Measurements from ENCODE around the gene ANTXR1.
A peak's percentile ranks its signal among the peaks of the same experiment; 100 is the strongest.

ANTXR1 gene

DNA sequence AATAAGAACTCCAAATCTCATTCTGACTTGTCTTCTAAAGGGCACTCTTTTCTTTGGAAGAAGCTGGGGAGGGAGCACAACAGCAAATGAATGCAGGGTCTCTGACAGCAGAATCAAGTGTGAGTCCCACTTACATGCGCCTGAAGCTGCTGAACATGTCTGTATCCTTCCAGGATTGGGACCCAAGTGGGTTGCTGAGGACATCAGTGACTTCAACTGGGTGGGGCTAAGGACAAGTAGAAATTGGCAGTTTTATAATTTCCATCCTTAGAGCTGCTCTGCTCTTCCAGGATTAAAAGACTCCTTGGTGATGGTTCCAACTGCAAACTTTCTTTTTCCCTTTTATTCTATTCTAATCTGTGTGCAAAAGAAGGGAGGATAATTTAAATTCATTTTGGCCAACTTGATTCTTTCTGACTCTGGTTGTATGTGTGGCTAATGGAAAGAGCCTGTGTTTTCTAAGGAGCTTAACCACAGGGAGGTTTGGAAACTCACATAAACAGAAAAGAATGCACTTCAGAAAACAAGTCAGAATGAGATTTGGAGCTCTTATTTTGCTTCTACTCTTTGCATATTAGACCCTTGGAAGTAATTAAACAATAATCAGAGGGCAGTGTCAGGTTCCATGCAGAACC, 20.6 kb downstream of the ANTXR1 start:
- no peak for DNase-seq (ENCODE audit: low read depth, low spot score)

GRCh38 chr2:69034122-69034521, 21.1 kb downstream of the ANTXR1 start:
- DNase-seq (ENCODE audit: low read depth, low spot score), result no peak

GRCh38 chr2:69034845-69035244, 21.9 kb downstream of the ANTXR1 start:
- DNase-seq (ENCODE audit: low read depth, low spot score), result no peak

GRCh38 chr2:69036926-69037325, 23.9 kb downstream of the ANTXR1 start:
- no peak for DNase-seq (ENCODE audit: low read depth, low spot score)

DNA sequence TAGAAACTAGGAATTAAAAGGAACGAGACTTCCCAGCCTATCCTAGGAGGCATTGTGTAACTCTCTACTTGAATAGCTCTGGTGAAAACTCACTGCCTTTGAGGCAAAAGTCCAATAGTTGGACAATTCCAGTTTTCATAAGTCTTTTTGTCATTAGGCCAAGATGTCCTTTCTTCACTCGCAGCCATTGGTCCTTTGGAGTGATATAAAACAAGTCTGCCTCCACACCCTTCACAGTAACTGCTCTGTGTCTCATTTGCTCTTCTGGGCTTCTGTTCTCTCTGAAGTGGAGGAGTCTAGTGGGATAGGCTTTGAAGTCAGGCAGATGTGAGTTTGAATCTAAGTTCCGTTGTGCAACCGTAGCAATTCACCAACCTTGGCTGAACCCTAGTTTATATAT, 28.2 kb downstream of the ANTXR1 start:
- no peak for DNase-seq (ENCODE audit: low read depth, low spot score)

DNA sequence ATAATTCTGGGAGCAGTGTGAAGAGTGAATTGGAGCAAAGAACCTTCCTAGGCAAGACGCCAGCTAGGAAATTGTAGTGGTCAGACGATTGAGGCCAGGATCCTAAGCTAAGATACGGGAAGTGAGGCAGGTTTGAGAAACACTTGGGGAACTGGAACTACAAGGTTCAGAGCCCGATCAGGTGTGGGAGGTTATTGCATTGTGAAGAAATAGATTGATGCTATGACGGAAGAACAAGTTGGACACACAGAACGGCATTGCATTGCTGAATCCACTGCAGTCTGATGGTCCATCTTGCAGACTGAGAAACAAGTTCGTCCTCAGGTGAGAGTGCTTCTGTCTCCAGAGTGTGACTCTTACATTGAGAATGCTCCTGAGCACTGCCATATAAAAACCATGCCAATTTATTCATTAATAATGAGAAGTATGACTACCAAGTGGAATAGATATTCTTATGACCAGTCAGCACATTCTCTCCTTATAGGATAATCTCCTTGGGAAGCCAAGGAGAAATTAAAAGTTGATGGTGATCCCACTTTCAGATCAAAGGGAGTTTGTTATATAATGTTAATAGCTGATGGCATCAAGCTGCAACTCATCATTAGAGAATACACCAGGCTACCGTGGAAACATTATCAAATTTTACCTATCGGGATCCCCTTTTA, 30.9 kb downstream of the ANTXR1 start:
- DNase-seq (ENCODE audit: low read depth, low spot score), result no peak

DNA sequence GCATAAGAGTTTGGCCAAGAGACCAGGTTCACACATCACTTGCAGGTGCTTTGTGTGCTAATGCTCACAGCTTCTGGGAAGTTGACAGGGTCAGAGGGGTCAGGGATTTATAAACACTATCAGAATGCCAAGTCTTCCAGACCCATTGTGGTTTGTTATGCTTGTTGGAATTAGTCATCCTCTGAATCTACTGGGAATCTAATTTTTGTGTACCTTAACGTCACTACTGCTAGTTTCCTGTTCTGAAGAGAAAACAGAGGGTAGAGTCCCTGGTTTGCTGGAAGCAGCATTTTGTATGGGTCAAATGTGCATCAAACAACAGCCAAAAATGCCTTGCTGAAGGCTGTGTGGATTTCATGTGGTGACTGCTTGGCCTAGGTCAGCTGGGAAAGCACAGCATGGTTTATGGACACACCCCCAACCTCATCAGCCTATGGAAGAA, 33.3 kb downstream of the ANTXR1 start:
- peak; percentile 92 for DNase-seq (ENCODE audit: low read depth, low spot score)

DNA sequence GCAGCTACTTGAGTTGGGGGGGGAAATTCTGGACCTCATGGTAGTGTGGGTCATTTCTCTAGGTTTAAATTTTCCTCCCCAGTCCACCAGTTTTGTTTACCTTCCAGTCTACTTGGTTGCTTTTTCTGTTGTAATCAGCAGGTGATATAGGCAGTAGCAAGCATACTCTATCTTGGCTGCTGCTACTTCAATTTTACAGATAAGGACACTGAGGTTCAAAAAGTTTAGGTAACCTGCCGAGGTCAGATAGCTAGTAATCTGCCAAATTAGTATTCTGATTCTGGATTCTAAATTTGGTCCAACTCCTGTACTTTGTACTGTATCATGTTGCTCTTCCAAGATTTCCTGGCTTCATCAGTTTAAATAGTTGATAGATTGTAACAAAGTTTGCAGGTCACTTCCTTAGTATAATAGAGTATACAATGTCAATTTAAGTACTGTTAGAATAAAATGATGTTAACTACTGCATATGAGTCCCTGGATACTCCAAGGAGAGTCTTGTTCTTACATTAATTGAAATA, 34.7 kb downstream of the ANTXR1 start:
- DNase-seq (ENCODE audit: low read depth, low spot score), result no peak

DNA sequence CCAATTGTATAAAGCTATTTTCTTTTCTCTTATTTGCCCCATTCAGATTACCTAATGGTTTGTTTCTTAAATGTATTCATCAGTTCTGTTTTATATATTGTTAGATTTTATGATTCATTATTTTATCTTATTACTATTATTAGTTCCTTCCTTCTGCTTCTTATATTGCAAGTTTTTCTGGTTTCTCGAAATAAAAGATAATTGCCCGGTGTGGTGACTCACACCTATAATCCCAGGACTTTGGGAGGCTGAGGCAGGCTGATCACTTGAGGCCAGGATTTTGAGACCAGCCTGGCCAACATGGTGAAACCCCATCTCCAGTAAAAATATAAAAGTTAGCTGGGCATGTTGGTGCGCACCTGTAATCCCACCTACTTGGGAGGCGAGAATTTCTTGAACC, 37.8 kb downstream of the ANTXR1 start:
- no peak for DNase-seq (ENCODE audit: low read depth, low spot score)

- DNase-seq (ENCODE audit: low read depth, low spot score), result no peak
Measured at GRCh38 chr2:69053416-69053965, 40.5 kb downstream of the ANTXR1 start.

GRCh38 chr2:69054431-69054830, 41.5 kb downstream of the ANTXR1 start:
- DNase-seq (ENCODE audit: low read depth, low spot score), result no peak

DNA sequence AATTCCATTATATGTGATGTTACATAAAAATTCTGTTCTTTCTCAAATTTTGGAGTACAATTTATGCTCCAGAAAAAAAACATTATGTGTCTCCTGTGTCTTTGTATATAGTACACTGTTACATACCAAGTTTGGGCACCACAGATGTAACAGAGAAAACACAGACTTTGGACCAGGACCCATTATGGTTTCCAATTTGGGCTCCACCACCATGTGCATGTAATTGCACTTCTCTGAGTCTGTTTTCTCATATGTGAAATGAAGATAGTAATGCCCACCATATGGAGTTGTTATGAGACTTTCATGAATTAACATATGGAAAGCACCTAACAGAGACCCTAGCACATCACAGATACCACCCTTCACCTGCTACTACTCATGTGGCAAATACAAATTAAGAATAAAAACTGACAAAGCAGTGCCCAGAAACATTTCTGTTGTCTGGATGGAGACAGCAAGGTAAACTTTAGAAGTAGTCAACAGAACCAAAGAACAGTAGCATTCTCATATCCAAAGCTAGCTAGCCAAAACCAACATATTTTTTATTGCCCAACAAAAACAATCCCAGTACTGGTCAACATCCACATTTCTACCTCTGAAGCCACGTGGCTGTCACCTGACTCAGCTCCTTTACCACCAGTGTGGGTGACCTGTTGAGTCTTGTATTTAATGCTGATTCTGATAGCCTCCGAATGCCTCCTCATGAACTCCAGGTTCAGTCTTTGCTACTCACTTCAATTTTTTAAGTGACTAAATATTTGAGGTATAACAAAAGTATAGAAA, 42.9 kb downstream of the ANTXR1 start:
- no peak for DNase-seq (ENCODE audit: low read depth, low spot score)

- no peak for DNase-seq (ENCODE audit: low read depth, low spot score)
Measured at GRCh38 chr2:69057660-69058059, 44.7 kb downstream of the ANTXR1 start.

DNA sequence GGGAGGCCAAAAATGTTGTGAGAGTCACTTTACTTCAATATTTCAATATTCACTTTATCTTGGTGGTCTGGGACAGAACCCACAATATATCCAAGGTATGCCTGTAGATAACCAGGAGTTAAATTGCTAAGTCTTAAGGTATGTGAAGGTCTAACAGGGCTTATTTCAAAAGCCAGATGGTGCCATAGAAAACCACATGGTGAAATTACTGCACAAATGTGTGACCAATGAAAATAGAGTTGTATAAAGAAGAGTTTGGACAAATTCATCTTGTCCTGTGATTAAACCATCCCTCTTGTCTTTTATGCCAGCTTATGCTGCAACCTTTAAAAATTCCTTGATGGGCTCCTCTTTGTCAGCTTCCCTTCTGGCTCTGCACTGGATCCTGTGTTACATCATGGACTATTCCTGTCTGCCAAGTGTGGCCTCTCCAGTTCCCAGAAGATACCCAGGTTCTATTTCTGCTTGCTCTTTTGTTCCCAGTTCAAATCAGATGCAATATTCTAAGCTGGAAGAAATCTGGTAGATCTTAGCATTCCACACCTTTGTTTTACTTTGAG, 46.8 kb downstream of the ANTXR1 start:
- DNase-seq (ENCODE audit: low read depth, low spot score), result no peak

DNA sequence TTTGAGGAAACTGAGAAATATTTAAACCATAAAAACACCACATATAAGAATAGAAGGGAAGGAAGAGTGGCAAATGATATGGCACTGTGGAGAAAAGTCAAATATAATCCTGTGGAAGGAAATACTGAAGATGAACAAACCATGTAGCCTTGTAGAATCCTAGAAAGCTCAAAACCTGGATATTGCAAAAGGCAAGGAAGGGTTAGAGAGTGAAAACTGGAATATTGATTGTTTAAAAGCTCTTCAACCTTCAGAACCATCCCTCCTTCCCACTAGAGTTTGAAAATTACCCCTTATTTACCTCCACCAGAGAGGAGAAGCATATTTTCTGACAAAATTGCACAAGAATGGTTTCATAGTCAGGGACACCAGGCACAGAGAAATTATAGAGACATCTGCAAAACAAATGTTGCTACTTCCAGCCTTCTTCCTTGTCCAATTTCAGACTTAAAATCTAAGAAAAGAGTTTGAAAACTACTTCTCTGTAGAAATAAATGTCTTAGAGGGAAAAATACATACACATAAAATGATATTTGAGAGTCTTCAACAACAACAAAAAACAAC, 48.0 kb downstream of the ANTXR1 start:
- no peak for DNase-seq (ENCODE audit: low read depth, low spot score)

GRCh38 chr2:69061525-69061924, 48.5 kb downstream of the ANTXR1 start:
- DNase-seq (ENCODE audit: low read depth, low spot score), result no peak

DNA sequence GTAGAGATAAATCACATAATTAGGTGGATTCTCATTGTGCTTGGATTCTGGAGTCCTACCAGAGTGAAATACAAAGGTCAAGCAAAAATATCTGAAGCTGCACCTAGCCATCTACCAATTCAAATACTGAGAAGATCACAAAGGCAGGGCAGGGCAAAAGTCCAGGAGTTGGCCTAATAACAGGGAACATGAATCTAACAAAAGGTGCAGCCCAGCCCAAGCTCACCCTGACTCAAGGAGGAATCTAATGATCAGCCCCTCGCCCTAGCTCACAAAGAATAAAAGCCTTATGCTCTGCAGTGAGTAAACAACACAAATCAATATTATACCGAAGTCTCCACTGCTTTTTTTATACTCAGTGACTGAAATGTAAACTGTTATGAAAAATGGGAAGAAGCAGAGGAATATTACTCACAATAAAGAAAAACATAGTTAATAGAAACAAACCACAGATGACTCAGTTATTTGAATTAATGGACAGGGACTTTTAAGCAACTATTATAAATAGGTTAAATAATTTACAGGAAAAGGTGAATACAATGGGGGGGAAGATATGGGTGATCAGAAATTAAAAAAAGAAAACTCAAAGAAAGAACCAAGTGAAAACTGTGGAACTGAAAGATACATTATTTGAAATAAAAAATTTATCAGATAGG, 49.5 kb downstream of the ANTXR1 start:
- DNase-seq (ENCODE audit: low read depth, low spot score), result no peak

- DNase-seq (ENCODE audit: low read depth, low spot score), result no peak
Measured at GRCh38 chr2:69065735-69066336, 52.9 kb downstream of the ANTXR1 start.

- no peak for DNase-seq (ENCODE audit: low read depth, low spot score)
Measured at GRCh38 chr2:69067026-69067630, 54.1 kb downstream of the ANTXR1 start.

- no peak for DNase-seq (ENCODE audit: low read depth, low spot score)
Measured at GRCh38 chr2:69067866-69068265, 54.9 kb downstream of the ANTXR1 start.

Measured in smooth muscle cell of the brain vasculature (primary cell).